Measurements from ENCODE around the gene LCTL.
A peak's percentile ranks its signal among the peaks of the same experiment; 100 is the strongest.
"Not testable (repeated sequence)": the region's sequence is repeated elsewhere in the genome, so short reads cannot be mapped to it uniquely, and the experiment has no call there.

LCTL gene

GRCh38 chr15:66563566-66564110 lies 2.2 kb downstream of the LCTL start:
- FAIRE-seq, result no peak

DNA sequence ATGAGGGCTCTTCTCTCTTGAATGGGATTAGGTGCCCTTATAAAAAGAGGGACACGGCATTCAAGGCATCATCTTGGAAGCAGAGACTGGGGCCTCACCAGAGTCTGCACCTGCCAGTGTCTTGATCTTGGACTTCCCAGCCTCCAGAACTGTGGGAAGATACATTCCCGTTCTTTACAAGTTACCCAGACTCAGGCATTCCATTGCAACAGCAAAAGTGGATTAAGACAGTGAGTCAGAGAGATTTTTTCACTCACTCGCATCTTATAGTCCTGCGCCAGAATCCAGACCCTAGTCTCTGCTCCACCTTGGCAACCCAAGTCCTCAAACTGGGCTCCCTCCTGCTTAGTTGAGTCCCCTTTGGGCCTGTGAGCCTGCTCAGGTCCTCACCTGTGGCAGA lies 2.7 kb downstream of the LCTL start:
- FAIRE-seq, result no peak

GRCh38 chr15:66560856-66561525 lies 4.8 kb downstream of the LCTL start:
- no peak for FAIRE-seq

DNA sequence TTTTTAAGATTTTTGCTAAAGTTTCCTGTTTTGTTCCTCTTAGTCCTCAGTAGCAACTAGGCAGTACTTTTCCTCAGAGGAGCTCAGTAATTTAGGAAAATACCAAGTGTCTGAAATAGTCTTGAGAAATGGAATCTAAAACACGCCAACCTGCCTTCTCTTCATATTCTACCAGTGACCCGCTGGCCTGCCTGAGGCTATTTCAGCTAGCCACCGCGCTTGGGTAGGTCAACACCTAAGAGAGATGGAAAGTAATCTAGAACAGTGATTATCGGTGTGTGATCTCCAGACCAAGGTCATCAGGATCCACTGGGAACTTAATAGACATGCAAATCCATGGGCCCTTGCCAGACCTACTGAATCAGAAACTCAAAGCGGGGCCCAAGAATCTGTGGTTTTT lies 7.5 kb downstream of the LCTL start:
- no peak for FAIRE-seq

GRCh38 chr15:66555685-66556084 lies 10.1 kb downstream of the LCTL start:
- FAIRE-seq, result no peak

GRCh38 chr15:66545255-66545654 lies 20.5 kb downstream of the LCTL start:
- FAIRE-seq, result peak; percentile 15

GRCh38 chr15:66542896-66543295 lies 22.9 kb downstream of the LCTL start:
- no peak for FAIRE-seq

DNA sequence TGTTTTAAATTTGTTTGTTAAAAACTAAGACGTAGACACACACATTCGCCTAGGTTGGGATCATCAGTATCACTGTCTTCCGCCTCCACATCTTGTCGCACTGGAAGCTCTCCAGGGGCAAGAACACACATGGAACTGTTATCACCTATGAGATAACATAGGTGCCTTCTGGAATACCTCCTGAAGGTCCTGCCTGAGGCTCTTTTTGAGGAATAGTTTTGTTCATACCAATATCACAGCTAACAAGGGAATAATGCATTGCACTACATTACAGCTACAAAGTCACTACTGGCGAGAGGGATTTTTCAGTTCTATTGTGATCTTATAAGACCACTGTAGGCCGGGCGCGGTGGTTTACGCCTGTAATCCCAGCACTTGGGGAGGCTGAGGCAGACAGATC lies 30.7 kb downstream of the LCTL start:
- FAIRE-seq, result no peak

GRCh38 chr15:66524838-66525237 lies 41.0 kb downstream of the LCTL start:
- FAIRE-seq, result no peak

- FAIRE-seq, result peak; percentile 33
These were observed 41.9 kb downstream of the LCTL start for GRCh38 chr15:66523926-66524325.

GRCh38 chr15:66515901-66516322 lies 49.9 kb downstream of the LCTL start:
- FAIRE-seq, result no peak

- FAIRE-seq, result no peak
These were observed 51.2 kb downstream of the LCTL start for GRCh38 chr15:66514586-66514985.

GRCh38 chr15:66508293-66508883 lies 57.4 kb downstream of the LCTL start:
- no peak for FAIRE-seq

- no peak for FAIRE-seq
These were observed 60.0 kb downstream of the LCTL start for GRCh38 chr15:66505818-66506217.

- FAIRE-seq, result no peak
These were observed 60.4 kb downstream of the LCTL start for GRCh38 chr15:66505430-66505811.

DNA sequence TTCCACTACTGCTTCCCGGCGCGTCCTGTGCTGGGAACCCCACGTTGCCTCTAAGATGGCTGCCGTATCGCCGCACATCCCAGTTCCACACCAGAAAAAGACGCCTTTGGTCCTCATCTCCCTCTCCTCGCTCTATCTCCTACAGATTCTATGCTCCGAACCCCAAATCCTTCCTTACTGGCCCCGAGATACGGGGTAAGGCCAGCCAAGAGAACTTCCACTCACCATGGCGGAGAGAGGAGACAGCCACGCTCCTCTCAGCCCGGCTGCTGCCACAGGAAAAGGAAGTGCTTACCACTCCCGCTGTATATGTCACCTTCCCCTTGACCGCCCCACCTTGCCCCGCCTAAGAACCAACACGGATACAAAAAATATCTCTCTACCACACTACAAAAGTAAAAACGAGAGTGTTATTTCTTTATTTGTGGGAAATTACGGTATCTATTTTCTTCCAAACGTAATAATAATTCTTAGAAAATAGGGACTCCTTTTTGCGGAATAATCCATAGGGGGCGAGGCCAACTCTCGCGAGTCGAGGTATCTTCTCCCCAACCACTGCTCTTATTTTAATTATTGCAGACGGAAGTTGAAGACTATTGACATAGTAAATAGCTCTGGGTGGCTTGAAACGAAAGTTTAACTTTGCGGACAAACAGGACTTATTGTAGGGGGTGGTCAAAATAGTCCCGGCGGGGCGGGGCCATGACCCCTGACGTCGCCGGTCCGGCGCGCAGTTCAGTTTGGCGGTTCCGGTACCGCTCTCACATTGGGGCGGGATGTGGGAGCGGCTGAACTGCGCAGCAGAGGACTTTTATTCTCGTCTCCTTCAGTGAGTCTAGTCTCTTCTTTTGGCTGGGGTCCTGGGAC lies 61.0 kb downstream of the LCTL start, which contains the start of the genes RPL4 and ZWILCH:
RPL4 (minus strand) TSS at position 293 of the 867 bp plus-strand sequence; CDS start at position 228, 65 bp downstream.
ZWILCH (plus strand) TSS at position 764 of the 867 bp plus-strand sequence; CDS start at position 777, 13 bp downstream.
- FAIRE-seq, result peak; percentile 89

DNA sequence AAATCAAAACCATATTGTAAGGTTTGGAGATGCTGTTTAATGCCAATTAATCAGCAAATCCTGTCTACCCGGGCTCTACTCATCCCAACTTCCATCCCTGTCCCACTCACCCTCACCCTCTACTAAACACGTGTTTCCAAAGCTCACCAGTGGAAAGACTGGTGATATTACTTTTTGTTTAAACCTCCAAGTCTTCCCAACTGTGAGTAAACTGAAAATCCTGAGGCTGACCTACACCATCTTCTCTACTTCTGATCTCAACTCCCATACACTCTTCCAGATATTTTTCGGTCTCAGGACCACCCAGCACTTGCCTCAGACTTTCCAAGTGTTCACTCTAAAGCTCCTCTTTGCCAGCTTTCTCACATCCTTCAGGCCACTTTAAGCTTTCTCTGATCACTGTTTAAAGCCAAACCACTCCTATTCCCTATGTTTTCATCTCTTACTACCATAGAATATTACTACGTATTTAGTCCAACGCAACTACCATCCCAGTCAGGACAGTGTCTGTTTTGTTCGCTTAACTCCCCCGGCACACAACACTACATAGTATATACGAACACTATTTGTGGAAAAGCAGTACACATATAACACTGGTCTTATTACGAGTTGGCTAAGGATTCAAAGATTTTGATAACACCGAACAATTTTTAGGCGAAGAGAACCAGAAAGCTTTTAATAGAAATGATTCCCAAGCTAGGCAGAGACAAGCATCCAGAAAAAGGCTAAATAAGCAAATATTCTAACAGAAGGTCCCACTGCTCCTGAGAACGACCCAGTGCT lies 61.8 kb downstream of the LCTL start:
- no peak for FAIRE-seq

DNA sequence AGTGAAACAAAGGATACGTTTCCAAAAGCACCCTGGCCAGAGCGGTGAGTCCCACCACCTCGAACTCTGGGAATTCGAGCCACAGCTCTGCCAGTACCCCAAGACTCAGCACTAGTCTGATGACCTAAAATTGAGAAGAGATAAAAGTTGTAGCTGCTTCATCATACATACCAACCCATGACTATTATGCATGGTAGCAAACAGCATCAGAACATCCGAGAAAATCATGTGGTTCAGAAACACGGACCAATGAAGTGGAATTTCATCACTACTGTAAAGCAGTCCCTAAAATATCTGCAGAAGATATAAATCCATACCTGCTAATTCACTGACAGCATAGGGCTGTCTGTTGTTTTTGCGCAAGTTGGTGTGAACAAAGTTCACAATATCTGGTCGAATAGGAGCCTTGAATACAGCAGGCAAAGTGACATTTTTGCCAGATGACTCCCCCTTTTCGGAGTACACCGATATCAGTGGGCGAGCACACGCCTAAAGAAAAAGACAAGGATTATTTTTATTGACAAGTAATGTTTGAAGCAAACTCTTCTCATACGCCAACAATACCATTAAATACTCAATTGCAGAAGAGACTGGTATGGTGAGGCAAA lies 62.7 kb downstream of the LCTL start:
- not testable (repeated sequence) for FAIRE-seq

DNA sequence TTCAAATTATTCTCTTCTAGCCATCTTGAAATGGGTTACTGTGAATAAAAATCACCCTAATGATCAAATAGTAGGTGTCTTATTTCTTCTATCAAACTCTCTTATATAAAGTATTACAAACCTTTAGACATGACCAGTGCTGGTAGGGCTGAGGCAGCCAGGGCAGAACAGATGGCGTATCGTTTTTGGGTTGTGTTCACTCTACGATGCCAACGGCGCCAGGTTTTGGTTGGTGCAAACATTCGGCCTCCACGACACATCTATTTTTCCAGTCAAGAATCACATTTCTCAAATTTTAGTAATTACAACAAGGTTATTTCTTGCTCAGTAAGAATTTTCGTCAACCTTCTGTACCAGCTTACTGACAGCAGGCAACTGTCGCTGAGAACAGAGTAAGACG lies 63.3 kb downstream of the LCTL start:
- FAIRE-seq, result no peak

- FAIRE-seq, result not testable (repeated sequence)
These were observed 65.5 kb downstream of the LCTL start for GRCh38 chr15:66500346-66500745.

- peak; percentile 89 for FAIRE-seq
These were observed 67.1 kb downstream of the LCTL start for GRCh38 chr15:66498501-66499386.
